Stomach (tissue), 9 donors: Measurements from ENCODE around the gene BEST2. TPM values are rescaled to one million over a fixed set of nuclear protein-coding genes. Genes with fewer than 3 reads are reported as not detected.

Experiments
- DNase-seq, 2 donors: peaks; one replicate each; pipeline versions ENCODE4 v3.0.0 to v3.0.0-alpha.2; 2013 to 2019
- H3K27ac ChIP-seq, 5 donors: fragments of 200-600 bp in 4 of 5; sonication (generic) in 4 of 5; one replicate each; pipeline ENCODE4 v1.5.1; 2013 to 2019; ENCODE audit warnings: mild to moderate bottlenecking in 1 of 5, moderate library complexity in 1 of 5
- H3K27me3 ChIP-seq, 3 donors: fragments of 200-600 bp; sonication (generic); one replicate each; pipeline ENCODE4 v1.5.1; 2017 to 2019; ENCODE audit warnings: mixed run types in 1 of 3
- H3K36me3 ChIP-seq, 4 donors: fragments of 200-600 bp; sonication (generic); 1 replicate in 3 of 4; 2 replicates in 1 of 4; pipeline ENCODE4 v1.5.1; 2016 to 2019
- H3K4me1 ChIP-seq, 4 donors: fragments of 200-600 bp; sonication (generic); one replicate each; pipeline ENCODE4 v1.5.1; 2016 to 2019
- H3K4me3 ChIP-seq, 4 donors: fragments of 200-600 bp; sonication (generic) in 3 of 4; one replicate each; pipeline ENCODE4 v1.5.1; 2016 to 2019; ENCODE audit warnings: mild to moderate bottlenecking in 1 of 4
- H3K9me3 ChIP-seq, 4 donors: fragments of 200-600 bp; sonication (generic); one replicate each; pipeline ENCODE4 v1.5.1; 2016 to 2019
- CTCF ChIP-seq, 7 experiments: fragments of 450-650 bp in 4 of 7; fragments of 200-600 bp in 3 of 7; sonication (generic) in 3 of 7; IDR thresholded peaks; one replicate each; pipeline ENCODE4 v1.5.1; 2016 to 2019; ENCODE audit warnings: antibody characterized with exemption in 7 of 7, control low read depth in 2 of 7, mild to moderate bottlenecking in 1 of 7
- EP300 ChIP-seq: sonication (generic); formaldehyde crosslinking; IDR thresholded peaks from one replicate; pipeline ENCODE4 v1.6.1; 2017; ENCODE audit warnings: antibody characterized with exemption
- POLR2A ChIP-seq, 4 donors: fragments of 450-650 bp; IDR thresholded peaks; one replicate each; pipeline ENCODE4 v1.6.1; 2016; ENCODE audit warnings: antibody characterized with exemption in 4 of 4, control low read depth in 2 of 4, mild to moderate bottlenecking in 1 of 4, moderate library complexity in 1 of 4
- POLR2AphosphoS5 ChIP-seq, 3 donors: sonication (generic); formaldehyde crosslinking; IDR thresholded peaks; one replicate each; pipeline ENCODE4 v1.6.1; 2016; ENCODE audit warnings: antibody characterized with exemption in 3 of 3
- WGBS, 5 donors: extraction: QIAGEN DNeasy Blood & Tissue Kit in 3 of 5; methylation state at CpG; one replicate each; pipeline versions ENCODE4 v1.1.5 to v1.1.7; 2013 to 2018; 5-methylcytosine and 5-hydroxymethylcytosine counted together
- intact Hi-C: fragments of 100-400 bp; cut with DNase I; formaldehyde crosslinking; loops from one replicate; pipeline ENCODE4 v1.15.1; 2023; ENCODE audit warnings: low total_unique reads
- polyA plus RNA-seq, 3 donors: library from polyadenylated mRNA; stranded (reverse); fragments of 200-250 nt; gene quantifications; one replicate each; pipeline ENCODE4 v1.2.3, GENCODE V29; 2013
- total RNA-seq, 5 donors: library from RNA; depleted of rRNA; stranded (reverse); fragments of >200 nt; gene quantifications; one replicate each; pipeline versions ENCODE4 v1.1.0 to v1.2.3, GENCODE V29; 2014 to 2016
- donor health status: healthy with polysubstance abuse.
- donor health status: Bipolar disorder and iron deficiency.
- donor health status: healthy.

Gene BEST2
- total and polyA plus RNA-seq, 8 donors = 0.08 to 165 TPM; not detected in 6

GRCh38 chr19:12767150-12767549 is 15.6 kb downstream of the BEST2 start:
- no peak for DNase-seq
- Histone ChIP-seq H3K9me3 (no peaks in the 10 kb centered on the region), H3K36me3 (peaks cover 14 to 73% (median 57%) of the 10 kb centered on the region in 4 donors), H3K4me1 (peaks cover 0 to 18% (median 17%) of the 10 kb centered on the region in 4 donors), H3K4me3 (no peak overlapping the region), H3K27me3 (no peaks in the 10 kb centered on the region), H3K27ac (no peak overlapping the region)
- intact Hi-C loops = loop anchor here (5.0 kb wide), 1 partner anchor 35 kb away; the partner anchor contains the start of genes PRDX2 and THSD8
- no peak for TF ChIP-seq CTCF (IDR thresholded peaks at IDR 0.05)
- TF ChIP-seq POLR2A (IDR thresholded peaks at IDR 0.05) = no peak
- no peak for TF ChIP-seq EP300
- TF ChIP-seq POLR2AphosphoS5 (IDR thresholded peaks at IDR 0.05) = no peak
- 86 to 95% (median 92%) methylated on average over 10 to 11 of the region's 11 CpGs for WGBS, 5 donors

GRCh38 chr19:12767666-12768065 is 16.1 kb downstream of the BEST2 start:
- intact Hi-C loops = loop anchor here (5.0 kb wide), 1 partner anchor 35 kb away; the partner anchor contains the start of genes PRDX2 and THSD8
- no peaks in the 10 kb centered on the region for H3K27me3 ChIP-seq
- H3K27ac ChIP-seq = no peak overlapping the region
- no peak for DNase-seq
- H3K36me3 ChIP-seq = peaks cover 14 to 69% (median 53%) of the 10 kb centered on the region in 4 donors
- H3K4me3 ChIP-seq = no peak overlapping the region
- no peaks in the 10 kb centered on the region for H3K9me3 ChIP-seq
- 92 to 97% (median 95%) methylated on average over 12 to 15 of the region's 15 CpGs for WGBS, 5 donors
- no peak for TF ChIP-seq CTCF (IDR thresholded peaks at IDR 0.05)
- TF ChIP-seq EP300 = no peak
- TF ChIP-seq POLR2A (IDR thresholded peaks at IDR 0.05) = no peak
- TF ChIP-seq POLR2AphosphoS5 (IDR thresholded peaks at IDR 0.05) = no peak
- peaks cover 0 to 21% (median 18%) of the 10 kb centered on the region in 4 donors for H3K4me1 ChIP-seq

GRCh38 chr19:12769689-12770088 is 18.1 kb downstream of the BEST2 start:
- TF ChIP-seq EP300 = no peak
- TF ChIP-seq POLR2AphosphoS5 (IDR thresholded peaks at IDR 0.05) = peak in 1 of 3 donors; percentile 16
- TF ChIP-seq POLR2A (IDR thresholded peaks at IDR 0.05) = no peak
- TF ChIP-seq CTCF (IDR thresholded peaks at IDR 0.05) = no peak
- peaks cover 0 to 57% (median 35%) of the 10 kb centered on the region in 4 donors for H3K36me3 ChIP-seq
- intact Hi-C loops = loop anchor here (5.0 kb wide), 1 partner anchor 33 kb away; the partner anchor contains the start of genes PRDX2 and THSD8
- H3K4me1 ChIP-seq = peaks cover 0 to 30% (median 28%) of the 10 kb centered on the region in 4 donors
- 50 to 84% (median 56%) methylated on average over 26 to 37 of the region's 37 CpGs for WGBS, 5 donors
- H3K9me3 ChIP-seq = no peaks in the 10 kb centered on the region
- H3K27me3 ChIP-seq = no peaks in the 10 kb centered on the region
- H3K27ac ChIP-seq = peak overlapping the region in 1 of 5 donors; percentile 15
- no peak overlapping the region for H3K4me3 ChIP-seq
- peak; percentile 54 to 85 for DNase-seq

- Histone ChIP-seq H3K4me3 (no peak overlapping the region), H3K27me3 (no peaks in the 10 kb centered on the region), H3K27ac (no peak overlapping the region), H3K4me1 (peaks cover 0 to 31% (median 29%) of the 10 kb centered on the region in 4 donors), H3K36me3 (peaks cover 0 to 45% (median 29%) of the 10 kb centered on the region in 4 donors), H3K9me3 (no peaks in the 10 kb centered on the region)
- 92 to 97% (median 95%) methylated on average over 9 to 13 of the region's 13 CpGs for WGBS, 5 donors
- intact Hi-C loops = no loop called here
- TF ChIP-seq CTCF (IDR thresholded peaks at IDR 0.05) (no peak), POLR2A (IDR thresholded peaks at IDR 0.05) (no peak), EP300 (no peak), POLR2AphosphoS5 (IDR thresholded peaks at IDR 0.05) (no peak)
- DNase-seq = no peak
Observed at GRCh38 chr19:12770922-12771321, 19.3 kb downstream of the BEST2 start.
